Keratinocyte (primary cell): ENCODE data around the gene SANBR. TPM values are rescaled to one million over a fixed set of nuclear protein-coding genes. Genes with fewer than 3 reads are reported as not detected.

ENCODE experiments used
- DNase-seq: peaks from one replicate; pipeline ENCODE4 v3.0.0-alpha.2; 2011; ENCODE audit warnings: low read depth, missing footprints, low spot score
- FAIRE-seq: peaks from 2 replicates; lab custom pipeline; 2011; peaks lifted over from hg19 to GRCh38; lab: Jason Lieb, UNC
- H2AFZ ChIP-seq: 2 replicates; pipeline ENCODE4 v1.6.0; 2012; ENCODE audit warnings: low read length, control low read depth, inconsistent platforms; ENCODE audit not compliant: control insufficient read depth
- H3K27ac ChIP-seq: 2 replicates; pipeline ENCODE4 v1.5.1; 2011; ENCODE audit warnings: low read length; ENCODE audit not compliant: control insufficient read depth, insufficient read depth
- H3K27me3 ChIP-seq: 3 replicates; pipeline ENCODE4 v1.6.0; 2011; ENCODE audit warnings: low read length; ENCODE audit not compliant: control insufficient read depth, insufficient read depth; ENCODE audit errors: extremely low read depth
- H3K36me3 ChIP-seq, 2 experiments: 2 replicates in 1 of 2; 3 replicates in 1 of 2; pipeline ENCODE4 v1.5.1; 2011; ENCODE audit warnings: low read length in 2 of 2, mild to moderate bottlenecking in 1 of 2; ENCODE audit not compliant: control insufficient read depth in 2 of 2, insufficient read depth in 2 of 2; ENCODE audit errors: extremely low read depth in 1 of 2
- H3K4me1 ChIP-seq: 3 replicates; pipeline ENCODE4 v1.5.1; 2011; ENCODE audit warnings: low read length; ENCODE audit not compliant: control insufficient read depth, insufficient read depth; ENCODE audit errors: extremely low read depth
- H3K4me2 ChIP-seq: 3 replicates; pipeline ENCODE4 v1.6.0; 2011; ENCODE audit warnings: low read depth, low read length; ENCODE audit not compliant: control insufficient read depth, insufficient read depth; ENCODE audit errors: extremely low read depth
- H3K4me3 ChIP-seq, 3 experiments: fragments of 200-600 bp in 1 of 3; sonication (generic) in 1 of 3; 2 replicates in 2 of 3; 3 replicates in 1 of 3; pipeline ENCODE4 v1.5.1; 2011 to 2016; ENCODE audit warnings: low read length in 3 of 3, mild to moderate bottlenecking in 3 of 3, control low read depth in 2 of 3, inconsistent platforms in 1 of 3, low read depth in 1 of 3, mixed read lengths in 1 of 3, mixed run types in 1 of 3, moderate library complexity in 1 of 3; ENCODE audit not compliant: control insufficient read depth in 2 of 3, insufficient read depth in 2 of 3; ENCODE audit errors: extremely low read depth in 1 of 3
- H3K79me2 ChIP-seq: 2 replicates; pipeline ENCODE4 v1.6.0; 2012; ENCODE audit warnings: low read length; ENCODE audit not compliant: control insufficient read depth, insufficient read depth
- H3K9ac ChIP-seq: 3 replicates; pipeline ENCODE4 v1.6.0; 2011; ENCODE audit warnings: low read length; ENCODE audit not compliant: control insufficient read depth, insufficient read depth; ENCODE audit errors: extremely low read depth
- H3K9me1 ChIP-seq: 3 replicates; pipeline ENCODE4 v1.6.0; 2011; ENCODE audit warnings: low read length; ENCODE audit not compliant: control insufficient read depth, insufficient read depth; ENCODE audit errors: extremely low read depth
- H3K9me3 ChIP-seq: 2 replicates; pipeline ENCODE4 v1.5.1; 2012; ENCODE audit warnings: low read depth, low read length; ENCODE audit not compliant: control insufficient read depth
- H4K20me1 ChIP-seq: 3 replicates; pipeline ENCODE4 v1.6.0; 2011; ENCODE audit warnings: low read length; ENCODE audit not compliant: control insufficient read depth, insufficient read depth; ENCODE audit errors: extremely low read depth
- EZH2 ChIP-seq: IDR thresholded peaks from one replicate; pipeline ENCODE4 v1.6.1; 2012; ENCODE audit warnings: inconsistent platforms, mild to moderate bottlenecking, low read length, moderate library complexity
- dilution Hi-C: fragments of 300-500 bp; cut with MboI; formaldehyde crosslinking; loops from one replicate; pipeline ENCODE4 v1.7.0; 2020; ENCODE audit warnings: low sequenced_read_pairs; ENCODE audit not compliant: extremely low pct_ligation_motif_present
- polyA minus RNA-seq, 3 experiments: library from RNA; depleted of rRNA, polyadenylated mRNA; stranded (reverse); fragments of >200 nt; gene quantifications; 1 replicate in 1 of 3; 2 replicates in 1 of 3; 3 replicates in 1 of 3; pipeline ENCODE4 v1.2.3, GENCODE V29; 2011
- polyA plus RNA-seq, 5 experiments: library from polyadenylated mRNA; depleted of rRNA in 3 of 5; stranded (reverse) in 3 of 5; stranded (forward) in 1 of 5; unstranded in 1 of 5; fragments of >200 nt; gene quantifications; 1 replicate in 1 of 5; 2 replicates in 3 of 5; 3 replicates in 1 of 5; pipeline versions ENCODE4 v1.2.1 to v1.2.3, GENCODE V29; 2011 to 2012; ENCODE audit warnings: missing spikeins in 2 of 5, low read depth in 1 of 5, low replicate concordance in 1 of 5
- TF ChIP-seq, protein P1 (sequence below), 3 experiments: IDR thresholded peaks in 1 of 3; conservative IDR thresholded peaks in 1 of 3; optimal IDR thresholded peaks in 1 of 3; 2 replicates in 2 of 3; 3 replicates in 1 of 3; pipeline versions ENCODE3 to v1.5.1; 2011; ENCODE audit warnings: low read length in 3 of 3, mild to moderate bottlenecking in 3 of 3, moderate library complexity in 2 of 3, control low read depth in 1 of 3, inconsistent platforms in 1 of 3; ENCODE audit not compliant: insufficient read depth in 2 of 3; ENCODE audit errors: extremely low read depth in 1 of 3

Gene SANBR
- 4.0 to 7.0 TPM (median 4.7 TPM) in 3 replicates for polyA plus RNA-seq
- polyA plus RNA-seq (2011; ENCODE audit: low read depth), result 1.3 TPM
- polyA plus RNA-seq (2011; cell fraction: cytosol; rRNA removed), result 2.7 and 3.5 TPM in 2 replicates
- 5.6 and 7.5 TPM in 2 replicates for polyA plus RNA-seq (2011; cell fraction: nucleus; rRNA removed)
- polyA plus RNA-seq (2012; ENCODE audit: low replicate concordance), result 1.7 and 4.2 TPM in 2 replicates
- polyA minus RNA-seq, result 2.0 to 7.7 TPM (median 2.5 TPM) in 3 replicates
- polyA minus RNA-seq (2011; cell fraction: cytosol; rRNA and poly(A)+ RNA removed), result 1.7 TPM
- 3.2 and 8.5 TPM in 2 replicates for polyA minus RNA-seq (2011; cell fraction: nucleus; rRNA and poly(A)+ RNA removed)

DNA sequence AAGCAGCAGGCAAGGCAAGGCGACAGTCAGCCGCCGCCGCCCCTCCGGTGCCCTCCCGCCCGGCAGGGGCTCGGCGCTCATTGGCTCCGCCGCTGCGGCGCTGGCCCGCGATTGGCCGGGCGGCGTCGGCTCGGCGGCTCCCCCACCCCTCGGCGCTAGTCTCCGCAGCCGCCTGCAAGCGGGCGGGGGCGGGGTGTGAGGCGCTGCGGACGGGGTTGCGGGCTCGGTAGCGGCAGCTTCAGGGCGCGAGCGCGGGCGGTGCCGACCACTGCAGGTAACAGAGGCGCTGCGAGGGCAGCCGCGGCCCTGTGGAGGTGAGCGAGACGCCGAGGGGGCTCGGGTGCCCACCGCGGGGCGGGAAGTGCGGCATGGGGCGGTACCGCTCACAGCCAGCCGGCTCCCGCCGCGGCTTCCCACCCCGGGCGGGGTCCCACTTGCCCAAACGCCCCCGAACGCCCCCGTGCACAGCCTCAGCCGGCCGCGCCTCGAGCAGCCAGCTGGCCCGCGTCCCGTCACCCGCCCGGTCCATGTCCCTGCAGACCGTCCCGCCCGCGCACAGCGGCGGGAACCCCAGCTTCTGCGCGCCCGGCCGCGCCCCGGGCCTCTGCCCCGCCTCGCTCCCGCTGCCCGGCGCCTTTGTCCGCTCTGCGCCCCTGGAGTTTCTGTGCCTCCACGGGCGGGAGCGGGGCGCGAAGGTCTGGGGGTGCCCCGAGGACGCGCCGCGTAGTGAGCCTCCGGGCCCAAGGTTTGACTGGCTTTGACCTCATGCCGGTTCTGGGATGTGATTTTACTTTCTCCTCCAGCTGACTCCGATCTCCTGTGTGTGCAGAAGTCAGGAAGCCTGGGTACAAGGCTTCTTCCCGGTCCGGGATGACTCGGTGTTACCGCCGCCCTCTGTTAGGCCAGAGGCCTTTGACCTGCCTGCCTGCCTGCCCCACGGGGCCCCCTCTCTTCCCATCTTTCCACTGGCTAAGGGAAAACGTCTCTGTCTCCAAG, at the start of gene SANBR:
TSS of gene SANBR (plus strand) at position 158 of the 996 bp plus-strand sequence. CDS start 4,480 bp downstream, outside the sequence.
- Histone ChIP-seq H3K9me3 (no peaks in the 10 kb centered on the region), H3K27ac (peak within 1 kb of the TSS; percentile 53), H3K36me3 (peaks cover 2 to 3% of the 10 kb centered on the region in 2 experiments), H3K27me3 (no peaks in the 10 kb centered on the region), H3K79me2 (peaks cover 10% of the 10 kb centered on the region), H2AFZ (peak within 1 kb of the TSS; percentile 98), H3K9ac (peak within 1 kb of the TSS; percentile 79), H3K4me1 (peaks cover 6% of the 10 kb centered on the region), H3K4me2 (peak within 1 kb of the TSS; percentile 99), H4K20me1 (no peaks in the 10 kb centered on the region), H3K9me1 (no peaks in the 10 kb centered on the region), H3K4me3 (peak within 1 kb of the TSS; percentile 78 to 88 (median 88))
- dilution Hi-C loops, result no loop called here
- DNase-seq (no peak), FAIRE-seq (no peak)
- TF ChIP-seq EZH2, result no peak
- TF ChIP-seq, protein P1, sequence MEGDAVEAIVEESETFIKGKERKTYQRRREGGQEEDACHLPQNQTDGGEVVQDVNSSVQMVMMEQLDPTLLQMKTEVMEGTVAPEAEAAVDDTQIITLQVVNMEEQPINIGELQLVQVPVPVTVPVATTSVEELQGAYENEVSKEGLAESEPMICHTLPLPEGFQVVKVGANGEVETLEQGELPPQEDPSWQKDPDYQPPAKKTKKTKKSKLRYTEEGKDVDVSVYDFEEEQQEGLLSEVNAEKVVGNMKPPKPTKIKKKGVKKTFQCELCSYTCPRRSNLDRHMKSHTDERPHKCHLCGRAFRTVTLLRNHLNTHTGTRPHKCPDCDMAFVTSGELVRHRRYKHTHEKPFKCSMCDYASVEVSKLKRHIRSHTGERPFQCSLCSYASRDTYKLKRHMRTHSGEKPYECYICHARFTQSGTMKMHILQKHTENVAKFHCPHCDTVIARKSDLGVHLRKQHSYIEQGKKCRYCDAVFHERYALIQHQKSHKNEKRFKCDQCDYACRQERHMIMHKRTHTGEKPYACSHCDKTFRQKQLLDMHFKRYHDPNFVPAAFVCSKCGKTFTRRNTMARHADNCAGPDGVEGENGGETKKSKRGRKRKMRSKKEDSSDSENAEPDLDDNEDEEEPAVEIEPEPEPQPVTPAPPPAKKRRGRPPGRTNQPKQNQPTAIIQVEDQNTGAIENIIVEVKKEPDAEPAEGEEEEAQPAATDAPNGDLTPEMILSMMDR (optimal IDR thresholded peaks at IDR 0.05 in 1 of 3, IDR thresholded peaks at IDR 0.05 in 1 of 3, conservative IDR thresholded peaks at IDR 0.05 in 1 of 3; ENCODE audit: extremely low read depth in 1 of 3, insufficient read depth in 2 of 3, low read length in 3 of 3), result no peak

DNA sequence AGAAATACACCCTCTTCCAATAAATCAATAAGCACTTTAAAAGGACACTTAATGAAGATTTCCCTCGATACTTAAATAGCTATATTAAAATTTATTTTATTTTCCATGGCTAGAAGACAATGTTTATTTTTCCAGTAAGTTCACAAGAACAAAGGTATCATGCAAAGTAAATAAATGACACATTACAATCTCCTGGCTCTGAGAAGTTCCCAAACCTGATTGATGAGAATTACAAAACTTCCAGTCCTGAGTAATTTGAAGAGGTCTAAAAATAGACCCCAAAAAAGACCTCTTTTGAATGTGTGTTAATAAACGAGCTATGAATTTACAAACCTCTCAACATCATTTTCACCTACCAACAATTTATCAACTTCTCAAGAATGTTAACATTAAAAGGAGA, 49.7 kb upstream of the SANBR start:
- peak overlapping the region; percentile 99 for H3K27ac ChIP-seq
- dilution Hi-C loops, result no loop called here
- H3K36me3 ChIP-seq, result peaks cover 0 to 2% of the 10 kb centered on the region in 2 experiments
- FAIRE-seq (no peak), DNase-seq (no peak)
- peaks cover 36% of the 10 kb centered on the region for H3K79me2 ChIP-seq
- peaks cover 29% of the 10 kb centered on the region for H3K4me1 ChIP-seq
- peak overlapping the region; percentile 100 for H3K9ac ChIP-seq
- no peaks in the 10 kb centered on the region for H4K20me1 ChIP-seq
- peak overlapping the region; percentile 81 to 100 (median 97) for H3K4me3 ChIP-seq
- no peak overlapping the region for H2AFZ ChIP-seq
- no peak for TF ChIP-seq EZH2
- TF ChIP-seq, protein P1 (optimal IDR thresholded peaks at IDR 0.05 in 1 of 3, IDR thresholded peaks at IDR 0.05 in 1 of 3, conservative IDR thresholded peaks at IDR 0.05 in 1 of 3; ENCODE audit: extremely low read depth in 1 of 3, insufficient read depth in 2 of 3, low read length in 3 of 3), result no peak
- peak overlapping the region; percentile 86 for H3K4me2 ChIP-seq
- no peaks in the 10 kb centered on the region for H3K9me3 ChIP-seq
- H3K9me1 ChIP-seq, result no peaks in the 10 kb centered on the region
- no peaks in the 10 kb centered on the region for H3K27me3 ChIP-seq
